NCI-H82 treated with DMSO at 0.1 percent for 48 hours (cell line): ENCODE measurements around the gene MAP3K4.

Source experiments
- DNase-seq: peaks from one replicate; lab custom pipeline; 2025; ENCODE audit not compliant: unreplicated experiment; lab: John Stamatoyannopoulos, UW

The MAP3K4 gene

DNA sequence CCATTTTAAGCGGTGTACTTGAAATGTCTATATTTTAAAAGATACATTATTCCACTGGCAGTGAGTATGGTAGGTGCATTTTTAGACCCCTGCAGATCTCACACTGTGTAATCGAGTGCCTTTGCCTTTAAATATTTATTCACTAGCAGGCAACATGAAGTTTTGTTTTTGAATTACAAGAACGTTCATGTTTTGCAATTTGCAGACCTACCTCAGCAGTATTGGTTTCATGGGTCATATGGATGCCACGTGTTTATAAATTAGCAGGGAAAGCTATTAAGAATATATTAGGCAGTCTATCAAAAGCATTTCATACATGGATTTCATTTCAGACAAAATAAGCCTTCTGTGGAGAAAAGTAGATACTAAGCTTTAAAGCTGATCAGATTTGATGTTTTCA is 7.2 kb downstream of the MAP3K4 start:
- no peak for DNase-seq

- no peak for DNase-seq
These were observed 7.9 kb downstream of the MAP3K4 start for GRCh38 chr6:160999516-160999915.

DNA sequence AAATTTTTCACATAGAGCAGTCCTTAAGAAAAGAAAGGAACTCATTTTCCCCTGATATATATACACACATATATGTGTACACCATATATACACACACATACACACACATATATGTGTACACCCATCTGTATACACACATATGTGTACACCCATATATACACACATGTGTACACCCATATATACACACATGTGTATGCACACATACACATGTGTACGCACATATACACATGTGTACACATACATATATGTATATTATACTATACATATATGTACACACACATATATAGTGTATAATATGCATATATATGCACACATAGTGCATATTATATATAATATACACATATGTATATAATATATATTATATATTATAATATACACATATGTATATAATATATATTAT is 9.1 kb downstream of the MAP3K4 start:
- DNase-seq = no peak

DNA sequence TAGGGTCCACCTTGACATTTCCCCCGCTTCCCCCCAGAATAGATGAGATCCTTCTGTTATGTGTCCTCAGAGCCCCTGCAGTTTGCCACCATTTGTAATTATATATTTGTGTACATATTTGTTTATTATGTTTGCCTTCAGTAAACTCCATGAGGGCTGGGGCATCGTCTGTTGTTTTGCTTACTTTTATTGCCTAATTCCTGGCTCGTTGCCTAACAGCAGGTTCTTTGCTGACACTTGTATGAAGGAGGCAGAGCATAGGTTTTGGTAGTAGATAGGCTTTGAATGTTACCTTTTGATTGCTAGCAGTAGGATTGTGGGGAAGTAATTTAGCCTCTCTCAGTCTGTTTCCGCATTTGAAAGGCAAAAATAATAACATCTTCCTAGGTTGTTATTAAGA is 9.9 kb downstream of the MAP3K4 start:
- DNase-seq = no peak

GRCh38 chr6:161003336-161003735 is 11.8 kb downstream of the MAP3K4 start:
- DNase-seq = no peak

GRCh38 chr6:161008245-161008644 is 16.7 kb downstream of the MAP3K4 start:
- no peak for DNase-seq

DNA sequence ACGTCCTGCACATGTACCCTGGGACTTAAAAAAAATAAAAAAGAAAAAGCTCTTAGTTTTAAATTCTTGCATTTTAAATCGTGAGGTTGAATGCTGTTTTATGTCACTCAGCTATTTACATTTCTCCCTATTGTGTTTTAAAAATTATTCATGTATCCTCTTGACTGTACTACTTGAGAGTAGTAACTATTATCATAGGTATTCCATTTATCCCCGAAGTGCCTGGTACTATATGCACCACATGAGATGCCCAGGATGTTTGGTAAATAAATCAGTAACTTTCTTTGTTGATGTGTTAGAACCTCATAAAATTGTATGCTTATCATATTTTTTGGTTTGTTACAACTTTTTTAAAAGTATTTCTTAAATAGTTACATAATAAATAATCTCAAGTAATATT is 18.4 kb downstream of the MAP3K4 start:
- no peak for DNase-seq

- no peak for DNase-seq
These were observed 18.8 kb downstream of the MAP3K4 start for GRCh38 chr6:161010418-161010817.

GRCh38 chr6:161011492-161012480 is 20.2 kb downstream of the MAP3K4 start:
- no peak for DNase-seq

GRCh38 chr6:161013695-161014094 is 22.1 kb downstream of the MAP3K4 start:
- DNase-seq = no peak

DNA sequence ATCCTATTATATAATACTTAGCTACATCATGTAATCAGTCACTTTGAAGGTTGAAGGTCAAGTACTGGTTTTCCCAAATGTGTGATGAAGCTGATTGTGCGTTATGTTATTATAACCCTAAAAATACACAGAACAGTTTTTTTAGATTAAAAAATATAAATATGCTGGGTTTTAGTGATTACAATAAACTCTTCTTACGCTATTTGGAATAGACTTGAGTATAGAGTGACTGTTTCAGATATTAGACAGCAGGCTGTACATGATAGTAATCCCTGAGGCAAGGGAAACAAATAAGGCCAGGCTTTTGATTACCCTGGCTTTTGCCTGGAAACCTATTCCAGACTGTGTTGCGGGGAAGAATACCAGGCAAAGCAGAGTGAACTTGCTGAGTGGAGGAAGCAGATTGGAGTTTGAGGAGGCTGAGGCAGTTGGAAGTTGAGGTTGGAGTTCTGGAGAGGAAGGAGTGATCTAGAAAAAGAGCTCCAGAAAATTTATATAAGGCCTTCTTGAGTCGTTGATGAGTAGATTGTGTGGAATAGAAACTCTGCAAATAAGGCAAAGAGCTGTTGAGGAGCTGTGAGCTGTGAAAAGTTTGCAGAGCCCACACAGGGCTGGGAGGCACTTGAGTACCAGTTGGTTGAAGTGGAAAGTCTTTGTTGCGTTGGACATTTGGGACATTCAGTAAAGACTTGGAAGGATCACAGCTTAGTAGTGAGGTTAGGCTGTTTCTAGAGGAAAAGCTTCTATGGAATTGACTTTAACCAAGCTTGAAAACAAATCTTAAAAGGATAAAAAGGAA is 26.4 kb downstream of the MAP3K4 start:
- peak; percentile 34 for DNase-seq

DNA sequence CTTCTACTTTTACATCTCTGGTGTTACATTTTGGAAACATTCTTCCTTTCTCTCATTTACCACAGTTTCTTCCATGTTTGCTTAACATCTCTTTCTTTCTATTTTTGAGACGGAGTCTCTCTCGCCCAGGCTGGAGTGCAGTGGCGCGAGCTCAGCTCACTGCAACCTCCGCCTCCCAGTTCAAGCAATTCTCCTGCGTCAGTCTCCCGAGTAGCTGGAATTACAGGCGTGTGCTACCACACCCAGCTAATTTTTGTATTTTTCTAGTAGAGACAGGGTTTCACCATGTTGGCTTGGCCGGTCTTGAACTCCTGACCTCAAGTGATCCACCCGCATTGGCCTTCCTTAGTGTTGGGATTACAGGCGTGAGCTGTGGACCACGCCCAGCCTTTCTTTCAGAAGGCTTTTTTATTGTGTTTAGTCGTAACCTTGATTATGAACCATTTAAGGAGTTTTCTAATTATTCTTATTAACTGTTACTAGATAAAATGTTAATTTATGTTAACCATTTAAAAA is 27.8 kb downstream of the MAP3K4 start:
- no peak for DNase-seq

DNA sequence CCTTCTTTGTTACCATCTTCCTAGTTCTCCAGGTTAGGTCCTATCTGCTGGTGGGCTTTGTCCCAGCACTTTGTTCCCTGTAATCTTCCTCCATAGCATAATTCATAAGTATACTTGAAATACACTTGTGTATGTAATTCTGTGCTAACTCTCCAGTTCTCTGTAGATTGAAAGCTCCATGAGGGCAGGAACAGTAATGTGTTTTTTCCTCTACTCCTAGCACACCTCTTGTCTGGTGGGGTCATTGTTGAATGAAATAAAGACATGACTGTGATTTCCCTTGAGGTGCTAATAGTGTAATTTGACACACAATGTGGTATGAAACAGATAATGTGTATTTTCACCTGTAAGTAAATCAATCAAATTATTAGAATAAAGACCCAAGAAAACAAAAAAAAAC is 30.0 kb downstream of the MAP3K4 start:
- DNase-seq = no peak

GRCh38 chr6:161021998-161022743 is 30.6 kb downstream of the MAP3K4 start:
- no peak for DNase-seq

DNA sequence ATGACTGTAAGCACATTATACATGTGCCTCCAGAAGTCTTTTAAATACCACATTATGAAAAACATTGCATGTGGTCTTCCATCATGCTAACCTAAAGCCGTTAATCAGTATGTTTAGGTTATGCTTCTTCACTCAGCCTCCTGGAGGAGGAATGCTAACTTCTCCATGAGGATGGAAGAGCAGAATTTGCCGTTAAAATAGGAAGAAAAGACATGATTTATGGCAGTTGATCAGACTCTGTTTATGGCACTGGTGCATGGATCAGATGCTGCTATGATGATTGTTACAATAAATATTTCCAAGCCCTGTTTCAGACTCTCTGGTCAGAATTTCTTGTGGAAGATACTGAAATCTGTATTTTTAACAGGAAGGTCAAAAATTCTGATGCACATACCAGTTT is 31.7 kb downstream of the MAP3K4 start:
- no peak for DNase-seq

GRCh38 chr6:161024364-161024920 is 32.9 kb downstream of the MAP3K4 start:
- DNase-seq = no peak

GRCh38 chr6:161027385-161027784 is 35.8 kb downstream of the MAP3K4 start:
- no peak for DNase-seq

DNA sequence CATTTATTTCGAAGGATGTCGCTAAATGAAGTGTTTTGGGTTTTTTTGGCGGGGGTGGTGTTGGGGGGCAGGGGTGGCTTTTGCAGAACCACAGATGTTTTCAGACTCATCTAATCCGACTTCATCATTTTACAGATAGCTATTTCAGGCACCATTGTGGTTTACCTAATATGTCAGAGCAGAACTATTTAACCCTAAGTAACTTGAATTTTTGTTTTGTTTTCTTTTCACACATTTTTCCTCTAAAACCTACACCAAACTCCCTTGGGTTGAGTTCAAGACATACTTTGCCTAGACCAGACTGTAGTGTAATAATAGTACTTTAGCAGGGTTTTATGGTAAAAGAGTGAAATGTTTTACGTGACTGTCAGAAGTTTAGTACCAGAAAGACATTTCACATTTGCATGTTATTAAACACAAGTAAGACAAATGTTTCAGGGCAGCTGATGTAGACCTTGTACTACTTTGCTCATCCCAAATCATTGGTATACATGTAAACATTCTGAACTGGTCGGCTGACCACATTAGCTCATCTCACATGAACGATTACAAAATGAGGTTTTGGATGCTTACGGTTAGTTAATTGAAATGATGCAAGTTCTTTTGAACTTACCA is 37.7 kb downstream of the MAP3K4 start:
- DNase-seq = no peak

DNA sequence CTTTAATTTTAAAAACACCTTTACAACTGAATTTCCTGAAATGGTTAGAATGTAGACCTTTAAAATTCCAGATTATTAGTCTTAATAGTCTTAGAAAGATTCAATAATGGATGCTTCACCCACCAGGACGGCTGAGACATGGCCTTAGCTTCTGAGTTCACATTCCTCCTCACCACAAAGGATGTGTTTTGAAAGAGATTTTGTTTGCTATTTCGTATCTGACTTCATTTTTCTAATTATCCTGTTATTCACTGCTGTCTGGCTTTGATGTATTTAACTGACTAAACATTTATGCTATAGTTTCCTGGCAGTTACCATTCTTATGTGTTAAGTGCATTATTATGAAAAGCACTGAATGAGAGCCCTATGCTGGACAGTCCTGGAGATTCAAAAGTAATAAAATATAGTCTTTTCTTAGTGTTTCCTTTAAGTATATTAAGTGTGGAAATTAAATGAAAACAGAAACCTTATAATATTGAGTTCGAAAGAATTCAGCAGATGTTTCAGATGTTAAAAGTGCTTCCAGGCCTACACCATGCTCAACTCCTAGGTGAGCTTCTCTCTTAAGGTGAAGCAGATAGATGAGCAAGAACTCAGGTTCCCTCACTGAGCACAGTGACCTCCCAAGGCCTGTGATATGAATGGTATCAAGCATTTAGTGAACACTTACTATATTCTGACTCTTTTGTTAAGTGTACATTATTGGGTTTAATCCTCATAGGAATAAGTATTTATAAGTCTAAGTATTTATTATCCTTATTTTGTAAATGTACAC is 40.3 kb downstream of the MAP3K4 start:
- DNase-seq = no peak

DNA sequence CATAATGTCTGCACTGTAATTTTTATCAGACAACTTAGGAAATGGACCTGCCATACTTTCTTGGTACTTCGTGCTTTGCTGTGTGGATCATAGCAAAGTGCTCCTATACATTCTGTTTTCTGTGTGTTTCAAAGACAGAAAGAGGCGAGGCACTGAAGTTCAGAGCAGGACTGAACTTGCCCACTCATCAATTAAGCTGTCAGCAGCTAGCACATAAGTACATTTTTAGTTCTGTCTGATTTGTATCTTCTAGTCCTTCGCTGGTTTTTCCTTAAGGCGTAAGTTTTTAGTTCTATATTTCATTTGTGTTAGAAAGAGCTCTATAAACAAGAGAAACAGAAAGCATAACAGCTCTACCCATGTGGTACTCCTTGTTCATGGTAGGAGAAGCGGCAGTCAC is 42.1 kb downstream of the MAP3K4 start:
- DNase-seq = no peak
